ENCODE results near the gene ZSWIM3. TPM values are rescaled to one million over a fixed set of nuclear protein-coding genes. Genes with fewer than 3 reads are reported as not detected.

The ZSWIM3 gene
- total RNA-seq, 2 experiments from 2014 or later: 3.5 to 3.6 TPM

DNA sequence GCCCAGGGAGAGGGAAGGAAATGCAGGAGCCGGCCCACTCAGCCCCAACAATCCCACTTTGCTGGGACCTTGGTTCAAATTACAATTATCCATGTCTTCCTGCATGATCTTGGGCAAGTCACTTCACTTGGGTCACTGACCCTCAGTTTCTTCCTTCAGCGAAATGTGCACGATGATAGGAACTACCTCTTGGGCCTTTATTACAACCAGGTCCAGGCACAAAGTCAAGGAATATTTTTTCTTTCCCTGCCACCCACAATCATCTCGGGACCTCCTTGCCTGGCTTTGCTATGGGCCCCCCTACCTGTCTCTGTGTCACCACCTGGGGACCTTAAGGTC is 54.9 kb downstream of the ZSWIM3 start:
- Mint-ChIP-seq H3K4me3 (peak overlapping the region; percentile 86), H3K36me3 (ENCODE audit: low read depth) (no peaks in the 10 kb centered on the region), H3K27ac (no peak overlapping the region), H3K27me3 (peaks cover 11% of the 10 kb centered on the region), H3K9me3 (no peaks in the 10 kb centered on the region), H3K4me1 (ENCODE audit: low read depth) (peaks cover 17% of the 10 kb centered on the region)
- ChIA-PET POLR2A (interaction anchor here (1.3 to 4.4 kb wide), 2 partner anchors 22 to 99 kb away, joined by 4 to 35 read pairs; partner anchors contain the start of genes PCIF1 and UBE2C), CTCF (no interaction called here)
- intact Hi-C loops (cut with micrococcal nuclease): no loop called here
- TF ChIP-seq, protein P1, sequence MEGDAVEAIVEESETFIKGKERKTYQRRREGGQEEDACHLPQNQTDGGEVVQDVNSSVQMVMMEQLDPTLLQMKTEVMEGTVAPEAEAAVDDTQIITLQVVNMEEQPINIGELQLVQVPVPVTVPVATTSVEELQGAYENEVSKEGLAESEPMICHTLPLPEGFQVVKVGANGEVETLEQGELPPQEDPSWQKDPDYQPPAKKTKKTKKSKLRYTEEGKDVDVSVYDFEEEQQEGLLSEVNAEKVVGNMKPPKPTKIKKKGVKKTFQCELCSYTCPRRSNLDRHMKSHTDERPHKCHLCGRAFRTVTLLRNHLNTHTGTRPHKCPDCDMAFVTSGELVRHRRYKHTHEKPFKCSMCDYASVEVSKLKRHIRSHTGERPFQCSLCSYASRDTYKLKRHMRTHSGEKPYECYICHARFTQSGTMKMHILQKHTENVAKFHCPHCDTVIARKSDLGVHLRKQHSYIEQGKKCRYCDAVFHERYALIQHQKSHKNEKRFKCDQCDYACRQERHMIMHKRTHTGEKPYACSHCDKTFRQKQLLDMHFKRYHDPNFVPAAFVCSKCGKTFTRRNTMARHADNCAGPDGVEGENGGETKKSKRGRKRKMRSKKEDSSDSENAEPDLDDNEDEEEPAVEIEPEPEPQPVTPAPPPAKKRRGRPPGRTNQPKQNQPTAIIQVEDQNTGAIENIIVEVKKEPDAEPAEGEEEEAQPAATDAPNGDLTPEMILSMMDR (IDR thresholded peaks at IDR 0.05): no peak
- DNase-seq (no peak), ATAC-seq (no peak)

DNA sequence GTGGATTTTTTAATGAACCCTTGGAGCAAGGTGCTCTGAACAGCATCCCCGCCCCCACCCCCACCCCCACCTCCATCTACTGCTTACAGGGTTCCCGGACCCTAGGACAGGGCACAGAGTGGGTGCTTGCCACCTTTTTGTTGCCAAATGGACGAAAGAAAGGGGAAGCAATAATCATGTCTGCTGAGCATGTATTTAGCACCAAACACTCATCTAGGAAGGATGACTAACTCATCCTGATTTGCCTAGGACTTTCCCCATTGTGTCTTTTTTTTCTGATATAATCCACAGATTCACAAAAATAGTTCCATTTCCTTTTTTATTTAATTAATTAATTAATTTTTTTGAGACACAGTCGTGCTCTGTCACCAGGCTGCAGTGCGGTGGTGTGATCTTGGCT is 55.7 kb downstream of the ZSWIM3 start:
- ATAC-seq (no peak), DNase-seq (no peak)
- H3K4me3 Mint-ChIP-seq: no peak overlapping the region
- peaks cover 14% of the 10 kb centered on the region for H3K27me3 Mint-ChIP-seq
- ChIA-PET CTCF (no interaction called here), POLR2A (no interaction called here)
- H3K4me1 Mint-ChIP-seq (ENCODE audit: low read depth): peaks cover 17% of the 10 kb centered on the region
- no peaks in the 10 kb centered on the region for H3K9me3 Mint-ChIP-seq
- no peaks in the 10 kb centered on the region for H3K36me3 Mint-ChIP-seq (ENCODE audit: low read depth)
- intact Hi-C loops (cut with micrococcal nuclease): no loop called here
- no peak overlapping the region for H3K27ac Mint-ChIP-seq
- TF ChIP-seq, protein P1 (IDR thresholded peaks at IDR 0.05): no peak

DNA sequence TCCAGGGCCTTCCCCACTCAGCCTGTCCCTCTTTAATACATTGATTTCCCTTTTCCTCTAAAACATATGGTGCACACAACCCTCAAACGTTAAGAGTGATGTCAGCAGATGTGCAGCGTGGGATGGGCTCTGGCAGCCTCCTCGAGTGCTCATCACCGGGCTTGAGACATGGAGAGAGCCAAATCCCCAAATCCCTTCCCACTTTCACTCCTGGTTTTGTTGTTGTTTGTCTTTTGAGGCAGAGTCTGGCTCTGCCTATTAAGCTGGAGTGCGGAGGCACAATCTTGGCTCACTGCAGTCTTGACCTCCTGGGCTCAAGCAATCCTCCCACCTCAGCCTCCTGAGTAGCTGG is 60.4 kb downstream of the ZSWIM3 start:
- Mint-ChIP-seq H3K4me3 (no peak overlapping the region), H3K27ac (no peak overlapping the region), H3K36me3 (ENCODE audit: low read depth) (no peaks in the 10 kb centered on the region), H3K9me3 (no peaks in the 10 kb centered on the region), H3K27me3 (peaks cover 14% of the 10 kb centered on the region), H3K4me1 (ENCODE audit: low read depth) (peaks cover 4% of the 10 kb centered on the region)
- TF ChIP-seq, protein P1 (IDR thresholded peaks at IDR 0.05): no peak
- intact Hi-C loops (cut with micrococcal nuclease): no loop called here
- ATAC-seq (no peak), DNase-seq (no peak)
- ChIA-PET POLR2A (interaction anchor here (1.4 kb wide), 1 partner anchor 16 kb away, joined by 4 read pairs; no protein-coding TSS in a partner anchor), CTCF (interaction anchor here (1.4 kb wide), 1 partner anchor 52 kb away, joined by 5 read pairs; no protein-coding TSS in a partner anchor)

DNA sequence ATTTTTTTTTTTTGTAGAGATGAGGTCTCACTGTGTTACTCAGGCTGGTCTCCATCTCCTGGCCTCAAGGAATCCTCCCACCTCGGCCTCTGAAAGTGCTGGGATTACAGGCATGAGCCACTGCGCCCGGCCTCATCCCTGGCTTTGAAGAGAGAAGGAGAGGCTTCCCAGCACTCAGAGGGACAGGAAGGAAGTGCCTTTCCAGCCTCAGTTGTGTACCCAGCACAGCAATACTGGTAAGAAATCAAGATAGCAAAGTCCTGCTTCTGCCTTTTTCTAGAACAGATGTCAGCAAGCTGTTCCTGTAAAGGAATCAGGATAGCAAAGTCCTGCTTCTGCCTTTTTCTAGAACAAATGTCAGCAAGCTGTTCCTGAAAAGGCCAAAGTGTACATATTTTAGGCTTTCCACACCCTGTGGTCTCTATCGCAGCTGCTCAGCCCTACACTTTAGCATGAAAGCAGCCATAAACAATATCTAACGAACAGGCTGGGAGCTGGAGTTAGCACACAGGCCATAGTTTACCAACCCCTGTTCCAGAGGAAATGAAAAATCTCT is 60.8 kb downstream of the ZSWIM3 start:
- no peaks in the 10 kb centered on the region for H3K36me3 Mint-ChIP-seq (ENCODE audit: low read depth)
- TF ChIP-seq, protein P1 (IDR thresholded peaks at IDR 0.05): no peak
- peaks cover 3% of the 10 kb centered on the region for H3K4me1 Mint-ChIP-seq (ENCODE audit: low read depth)
- peaks cover 13% of the 10 kb centered on the region for H3K27me3 Mint-ChIP-seq
- ChIA-PET POLR2A (interaction anchor here (0.7 to 1.4 kb wide), 3 partner anchors 15 to 60 kb away, joined by 3 to 4 read pairs (median 3); no protein-coding TSS in a partner anchor), CTCF (interaction anchor here (1.4 kb wide), 1 partner anchor 52 kb away, joined by 5 read pairs; no protein-coding TSS in a partner anchor)
- no peak overlapping the region for H3K27ac Mint-ChIP-seq
- DNase-seq (no peak), ATAC-seq (no peak)
- intact Hi-C loops (cut with micrococcal nuclease): no loop called here
- H3K9me3 Mint-ChIP-seq: no peaks in the 10 kb centered on the region
- no peak overlapping the region for H3K4me3 Mint-ChIP-seq

DNA sequence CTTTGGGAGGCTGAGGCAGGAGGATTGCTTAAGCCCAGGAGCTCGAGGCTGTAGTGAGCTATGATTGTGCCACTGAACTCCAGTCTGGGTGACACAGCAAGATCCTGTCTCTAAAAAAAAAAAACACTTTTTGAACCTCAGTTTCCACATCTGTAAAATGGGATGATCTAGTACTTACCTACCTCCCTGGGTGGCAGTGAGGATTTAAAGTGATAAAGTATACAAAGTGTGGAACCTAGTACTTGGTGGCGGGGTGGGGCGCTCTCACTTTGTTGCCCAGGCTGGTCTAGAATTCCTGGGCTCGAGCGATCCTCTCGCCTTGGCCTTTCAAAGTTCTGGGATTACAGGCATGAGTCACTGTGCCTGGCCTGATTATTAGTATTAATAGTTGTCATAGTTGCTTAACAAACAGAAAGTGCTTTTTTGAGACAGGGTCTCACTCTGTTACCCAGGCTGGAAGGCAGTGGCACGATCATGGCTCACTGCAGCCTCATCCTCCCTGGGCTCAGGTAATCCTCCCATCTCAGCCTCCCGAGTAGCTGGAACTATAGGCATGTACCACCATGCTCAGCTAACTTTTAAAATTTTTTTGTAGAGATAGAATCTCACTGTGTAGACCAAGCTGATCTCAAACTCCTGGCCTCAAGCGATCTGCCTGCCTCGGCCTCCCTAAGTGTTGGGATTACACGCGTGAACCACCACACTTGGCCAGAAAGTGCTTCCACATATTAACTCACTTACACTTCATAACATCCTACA is 61.5 kb downstream of the ZSWIM3 start:
- no peaks in the 10 kb centered on the region for H3K9me3 Mint-ChIP-seq
- H3K4me3 Mint-ChIP-seq: no peak overlapping the region
- peaks cover 13% of the 10 kb centered on the region for H3K27me3 Mint-ChIP-seq
- no peak for ATAC-seq
- H3K36me3 Mint-ChIP-seq (ENCODE audit: low read depth): no peaks in the 10 kb centered on the region
- ChIA-PET CTCF (interaction anchor here (1.9 kb wide), 1 partner anchor 120 kb away, joined by 8 read pairs; no protein-coding TSS in a partner anchor), POLR2A (interaction anchor here (0.7 to 2.8 kb wide), 3 partner anchors 16 to 61 kb away, joined by 3 to 13 read pairs (median 3); partner anchors contain the start of gene PCIF1)
- TF ChIP-seq, protein P1 (IDR thresholded peaks at IDR 0.05): no peak
- no peak for DNase-seq
- no peak overlapping the region for H3K27ac Mint-ChIP-seq
- H3K4me1 Mint-ChIP-seq (ENCODE audit: low read depth): peaks cover 3% of the 10 kb centered on the region
- intact Hi-C loops (cut with micrococcal nuclease): no loop called here

All from activated CD8-positive, alpha-beta T cell treated with anti-CD3 and anti-CD28 coated beads for 36 hours (primary cell).